Osteocyte (in vitro differentiated cells): Measurements from ENCODE around the gene CEP170B. TPM values are rescaled to one million over a fixed set of nuclear protein-coding genes. Genes with fewer than 3 reads are reported as not detected.

Source experiments
- DNase-seq: peaks from one replicate; pipeline ENCODE4 v3.0.0; 2021; ENCODE audit warnings: mixed read lengths; ENCODE audit not compliant: unreplicated experiment; ENCODE audit errors: extremely low spot score
- H3K27ac Mint-ChIP-seq: one replicate; pipeline ENCODE4 v1.8.0; 2021; ENCODE audit warnings: mild to moderate bottlenecking, mixed read lengths; ENCODE audit not compliant: unreplicated experiment
- H3K27me3 Mint-ChIP-seq: one replicate; pipeline ENCODE4 v1.8.0; 2021; ENCODE audit warnings: mixed read lengths; ENCODE audit not compliant: unreplicated experiment
- H3K36me3 Mint-ChIP-seq: one replicate; pipeline ENCODE4 v1.8.0; 2021; ENCODE audit warnings: mixed read lengths; ENCODE audit not compliant: unreplicated experiment
- H3K4me1 Mint-ChIP-seq: one replicate; pipeline ENCODE4 v1.8.0; 2021; ENCODE audit warnings: mixed read lengths; ENCODE audit not compliant: unreplicated experiment
- H3K4me3 Mint-ChIP-seq: one replicate; pipeline ENCODE4 v1.8.0; 2021; ENCODE audit warnings: mild to moderate bottlenecking, moderate library complexity, mixed read lengths; ENCODE audit not compliant: unreplicated experiment
- H3K9me3 Mint-ChIP-seq: one replicate; pipeline ENCODE4 v1.8.0; 2021; ENCODE audit warnings: mixed read lengths; ENCODE audit not compliant: unreplicated experiment
- CTCF ChIP-seq: fragments of 200-600 bp; sonication (generic); IDR thresholded peaks from 2 replicates; pipeline ENCODE4 v1.5.0; 2021; ENCODE audit warnings: antibody characterized with exemption, mild to moderate bottlenecking, moderate library complexity
- total RNA-seq: library from RNA; stranded (reverse); gene quantifications from 2 replicates; pipeline ENCODE4 v1.2.1, GENCODE V29; 2021

CEP170B gene
- total RNA-seq, 1 donor from 2014 or later, result 26.4 TPM

GRCh38 chr14:104863131-104863862, 1.8 kb upstream of the CEP170B start:
- no peaks in the 10 kb centered on the region for H3K9me3 Mint-ChIP-seq
- H3K4me3 Mint-ChIP-seq, result peak overlapping the region; percentile 55
- peaks cover 10% of the 10 kb centered on the region for H3K27me3 Mint-ChIP-seq
- no peak overlapping the region for H3K27ac Mint-ChIP-seq
- no peak for DNase-seq
- TF ChIP-seq CTCF, result no peak
- no peaks in the 10 kb centered on the region for H3K36me3 Mint-ChIP-seq
- peaks cover 15% of the 10 kb centered on the region for H3K4me1 Mint-ChIP-seq

- Mint-ChIP-seq H3K27me3 (peaks cover 10% of the 10 kb centered on the region), H3K4me1 (peaks cover 15% of the 10 kb centered on the region), H3K4me3 (peak overlapping the region; percentile 55), H3K36me3 (no peaks in the 10 kb centered on the region), H3K27ac (no peak overlapping the region), H3K9me3 (no peaks in the 10 kb centered on the region)
- no peak for TF ChIP-seq CTCF
- no peak for DNase-seq
These were observed 1.2 kb upstream of the CEP170B start for GRCh38 chr14:104863923-104864266.

- peak; percentile 83 for DNase-seq
- no peak for TF ChIP-seq CTCF
These were observed 594 bp upstream of the CEP170B start for GRCh38 chr14:104864267-104865080.

GRCh38 chr14:104865631-104866441, 768 bp downstream of the CEP170B start:
- H3K9me3 Mint-ChIP-seq, result no peaks in the 10 kb centered on the region
- peaks cover 10% of the 10 kb centered on the region for H3K27me3 Mint-ChIP-seq
- peak overlapping the region; percentile 78 for H3K4me3 Mint-ChIP-seq
- peaks cover 2% of the 10 kb centered on the region for H3K36me3 Mint-ChIP-seq
- DNase-seq, result peak; percentile 86
- TF ChIP-seq CTCF, result no peak
- H3K4me1 Mint-ChIP-seq, result peaks cover 15% of the 10 kb centered on the region
- H3K27ac Mint-ChIP-seq, result peak overlapping the region; percentile 34

More at GRCh38 chr14:104864267-104865080, 594 bp upstream of the CEP170B start:
- Mint-ChIP-seq H3K4me1 (peaks cover 15% of the 10 kb centered on the region), H3K36me3 (no peaks in the 10 kb centered on the region), H3K27ac (no peak overlapping the region), H3K9me3 (no peaks in the 10 kb centered on the region), H3K27me3 (peaks cover 10% of the 10 kb centered on the region), H3K4me3 (peak overlapping the region; percentile 42)
